Superior temporal gyrus (tissue), 1 donor: ENCODE measurements around the gene CISD3.
A peak's percentile ranks its signal among the peaks of the same experiment; 100 is the strongest.

Experiments used
- DNase-seq: peaks from one replicate; pipeline ENCODE4 v3.0.0-alpha.2; 2016; ENCODE audit errors: extremely low spot score

The CISD3 gene

GRCh38 chr17:38743556-38744171, 13.5 kb downstream of the CISD3 start:
- no peak for DNase-seq

GRCh38 chr17:38745545-38745944, 15.4 kb downstream of the CISD3 start:
- DNase-seq = no peak

GRCh38 chr17:38746004-38746848, 16.1 kb downstream of the CISD3 start:
- DNase-seq = no peak

GRCh38 chr17:38746849-38747462, 16.8 kb downstream of the CISD3 start:
- no peak for DNase-seq

- no peak for DNase-seq
These were observed 17.5 kb downstream of the CISD3 start for GRCh38 chr17:38747463-38748148.

- peak; percentile 70 for DNase-seq
These were observed 18.2 kb downstream of the CISD3 start, which contains the start of gene PCGF2 for GRCh38 chr17:38748149-38748891. Gene PCGF2 (minus strand): TSS chr17:38748336. CDS start chr17:38740402, 7,934 bp downstream.

GRCh38 chr17:38748892-38749222, 18.7 kb downstream of the CISD3 start:
- DNase-seq = no peak

- no peak for DNase-seq
These were observed 19.3 kb downstream of the CISD3 start for GRCh38 chr17:38749223-38750043.

GRCh38 chr17:38750044-38750311, 19.8 kb downstream of the CISD3 start:
- DNase-seq = no peak

GRCh38 chr17:38750312-38751121, 20.4 kb downstream of the CISD3 start:
- peak; percentile 46 for DNase-seq

GRCh38 chr17:38751144-38751807, 21.1 kb downstream of the CISD3 start:
- peak; percentile 43 for DNase-seq

GRCh38 chr17:38751808-38752307, 21.7 kb downstream of the CISD3 start:
- DNase-seq = peak; percentile 89

GRCh38 chr17:38752308-38753070, 22.3 kb downstream of the CISD3 start, which contains the start of gene PSMB3:
Gene PSMB3 (plus strand): TSS chr17:38752741. CDS start chr17:38752827, 86 bp downstream.
- DNase-seq = peak; percentile 100

GRCh38 chr17:38753071-38753506, 22.9 kb downstream of the CISD3 start:
- no peak for DNase-seq

GRCh38 chr17:38761612-38762011, 31.5 kb downstream of the CISD3 start:
- no peak for DNase-seq

- DNase-seq = no peak
These were observed 32.1 kb downstream of the CISD3 start for GRCh38 chr17:38762231-38762630.

GRCh38 chr17:38766341-38766740, 36.2 kb downstream of the CISD3 start:
- DNase-seq = no peak

- no peak for DNase-seq
These were observed 38.3 kb downstream of the CISD3 start for GRCh38 chr17:38768417-38768816.
